ENCODE data around the gene BZW1.
A peak's percentile ranks its signal among the peaks of the same experiment; 100 is the strongest.
"Not testable (repeated sequence)": the region's sequence is repeated elsewhere in the genome, so short reads cannot be mapped to it uniquely, and the experiment has no call there.

The BZW1 gene

DNA sequence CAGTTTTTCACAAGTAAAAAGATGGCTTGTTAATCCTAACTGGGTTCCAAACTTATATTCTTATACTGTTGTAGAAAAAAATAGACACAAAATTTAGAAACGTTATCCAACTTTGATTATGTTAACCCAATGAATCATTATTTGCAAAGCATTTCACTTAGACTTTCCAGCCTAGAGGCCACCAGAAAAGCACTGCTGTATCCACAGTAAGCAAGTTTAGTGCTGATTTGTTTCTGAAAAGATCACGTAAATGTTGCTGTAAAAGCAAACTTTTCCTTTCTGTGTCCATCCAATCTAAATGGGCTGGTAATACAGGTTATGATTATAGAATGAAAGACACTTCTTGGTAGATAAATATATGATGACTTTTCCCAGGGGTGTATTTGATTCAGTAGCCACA, 17.6 kb upstream of the BZW1 start:
- no peak for DNase-seq

DNA sequence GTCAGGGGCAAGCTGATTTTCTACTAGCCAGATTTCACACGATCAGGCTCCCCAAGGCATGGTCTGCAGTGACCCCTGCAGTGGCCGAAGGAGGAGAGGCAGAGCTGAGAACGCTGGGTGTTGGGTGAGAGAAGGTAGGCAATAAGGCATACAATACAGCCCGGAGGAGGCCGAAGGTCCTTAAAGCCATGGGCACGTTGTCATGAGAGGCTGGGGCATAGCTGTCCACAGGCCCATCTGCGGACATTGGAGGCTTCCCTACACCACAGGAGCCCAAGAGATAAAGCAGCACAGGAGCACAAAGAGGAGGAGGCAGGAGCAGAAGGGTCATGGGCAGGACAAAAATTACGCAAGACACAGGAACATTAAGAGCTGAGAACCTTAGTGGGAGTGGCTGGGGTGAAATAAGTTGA, 16.7 kb upstream of the BZW1 start:
- DNase-seq, result no peak

GRCh38 chr2:200796561-200796960, 15.1 kb upstream of the BZW1 start:
- no peak for DNase-seq

DNA sequence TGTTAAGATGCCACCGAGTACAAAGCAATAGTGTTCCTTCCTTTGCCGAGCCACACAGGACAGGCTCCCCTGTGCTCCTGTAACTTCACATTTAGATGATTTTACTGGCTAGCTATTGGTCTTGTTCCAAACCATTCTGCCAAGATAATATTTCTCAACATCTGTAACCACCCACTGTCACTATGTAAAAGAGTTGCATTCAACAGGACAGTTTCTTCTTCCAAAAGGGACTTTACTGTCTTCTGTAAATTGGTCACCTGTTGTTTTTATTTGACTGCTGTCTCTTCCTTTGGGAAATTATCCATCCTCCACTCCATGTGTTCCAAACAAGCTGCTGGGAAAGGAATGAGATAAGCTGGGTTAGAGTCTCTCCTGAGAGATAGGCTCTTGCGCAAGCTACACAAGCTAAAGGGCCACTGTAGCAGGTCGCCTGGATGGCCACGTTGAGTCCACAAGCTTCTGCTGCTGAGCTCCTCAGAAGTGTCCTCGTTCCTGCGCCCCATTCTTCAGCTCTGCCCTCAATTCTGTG, 14.4 kb upstream of the BZW1 start:
- DNase-seq, result no peak

GRCh38 chr2:200798514-200798913, 13.2 kb upstream of the BZW1 start:
- DNase-seq, result no peak

DNA sequence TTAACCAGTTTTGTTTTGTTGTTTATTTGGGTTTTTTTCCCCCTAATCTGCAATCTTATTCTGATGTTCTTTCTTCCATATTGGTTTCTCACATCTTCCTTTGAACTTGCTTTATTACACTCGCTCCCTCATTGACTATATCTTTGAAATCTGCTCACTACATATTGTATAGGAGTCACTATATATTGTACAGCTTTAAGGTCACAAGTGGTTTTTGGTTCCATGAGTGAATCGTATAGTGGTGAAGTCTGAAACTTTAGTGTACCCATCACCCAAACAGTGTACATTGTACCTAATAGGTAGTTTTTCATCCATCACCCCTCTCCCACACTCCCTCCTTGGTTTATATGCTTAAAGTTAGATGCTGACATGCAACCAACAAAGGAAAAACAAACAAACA, 11.3 kb upstream of the BZW1 start:
- no peak for DNase-seq

DNA sequence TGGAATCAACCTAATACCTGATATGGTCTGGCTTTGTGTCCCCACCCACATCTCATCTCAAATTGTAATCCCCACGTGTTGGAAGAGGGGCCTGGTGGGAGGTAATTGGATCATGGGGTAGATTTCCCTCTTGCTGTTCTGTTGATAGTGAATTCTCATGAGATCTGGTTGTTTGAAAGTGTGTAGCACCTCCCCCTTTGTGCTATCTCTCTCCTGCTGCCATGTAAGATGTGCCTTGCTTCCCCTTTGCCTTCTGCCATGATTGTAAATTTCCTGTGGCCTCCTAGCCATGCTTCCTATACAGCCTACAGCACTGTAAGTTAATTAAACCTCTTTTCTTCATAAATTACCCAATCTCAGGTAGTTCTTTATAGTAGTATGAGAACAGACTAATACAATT, 10.3 kb upstream of the BZW1 start:
- DNase-seq, result not testable (repeated sequence)

- DNase-seq, result no peak
Observed at GRCh38 chr2:200809506-200810251, 2.0 kb upstream of the BZW1 start.

DNA sequence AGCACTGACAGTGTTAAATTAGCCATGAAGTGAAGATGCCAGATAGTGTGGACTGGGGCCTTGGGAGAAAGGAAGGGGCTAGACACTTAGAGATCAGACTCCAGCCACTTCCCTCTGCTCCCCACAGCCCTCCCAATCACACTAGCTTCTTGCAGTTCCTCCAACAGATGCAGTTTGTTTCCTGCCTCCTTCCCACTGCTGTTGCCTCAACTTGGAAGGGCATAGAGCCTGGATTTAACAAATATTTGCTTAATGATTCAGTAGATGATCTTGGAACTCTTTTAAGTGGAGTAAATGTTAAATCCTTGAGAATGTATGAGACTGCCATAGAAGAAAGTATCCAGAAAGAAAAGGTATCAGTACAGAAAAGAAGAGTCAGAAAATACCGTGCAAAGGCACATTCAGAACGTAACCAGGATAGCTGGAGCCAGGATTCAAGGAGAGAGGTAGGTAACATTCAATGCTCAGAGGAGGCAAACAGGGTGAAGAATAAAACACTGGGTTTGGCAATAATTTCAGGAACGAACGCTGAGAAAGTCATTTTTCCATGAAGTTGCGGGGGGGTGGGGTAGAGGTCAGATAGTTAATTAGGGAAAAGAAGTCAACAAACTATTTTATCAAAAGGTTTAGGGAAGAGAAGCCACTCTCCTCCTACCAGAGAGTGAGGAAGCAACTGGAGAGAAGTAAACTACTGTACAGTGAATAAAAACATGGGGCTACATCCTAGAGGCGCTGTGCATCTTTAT, 1.3 kb upstream of the BZW1 start:
- DNase-seq, result no peak

GRCh38 chr2:200810998-200811332, 745 bp upstream of the BZW1 start:
- DNase-seq, result no peak

GRCh38 chr2:200812122-200813022, 662 bp downstream of the BZW1 start:
- DNase-seq, result peak; percentile 65

DNA sequence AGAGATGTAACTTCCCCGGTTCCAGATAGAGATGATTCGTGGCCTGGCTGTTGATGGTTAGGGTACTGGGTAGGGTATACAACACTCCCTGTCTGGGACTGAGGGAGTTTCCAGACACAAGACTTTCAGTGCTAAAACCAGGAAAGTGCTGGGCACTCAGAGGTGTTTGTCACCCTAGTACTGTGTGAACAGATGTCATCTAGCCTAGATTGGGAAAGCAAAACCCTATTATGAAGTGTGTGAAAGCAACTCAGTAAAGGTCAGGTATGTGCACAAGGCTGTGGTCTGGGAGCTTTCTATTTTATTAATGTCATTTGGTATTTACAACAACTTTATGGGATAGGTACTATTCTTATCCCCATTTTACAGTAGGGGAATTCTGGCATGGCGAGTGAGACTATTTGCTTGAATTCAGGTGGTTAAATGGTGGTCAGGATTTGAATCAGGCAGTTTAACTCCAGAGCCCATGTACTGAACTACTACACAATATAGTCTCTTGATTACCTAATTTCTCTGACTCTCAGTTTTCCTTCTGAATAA, 2.6 kb downstream of the BZW1 start:
- no peak for DNase-seq

GRCh38 chr2:200814917-200815316, 3.2 kb downstream of the BZW1 start:
- no peak for DNase-seq

DNA sequence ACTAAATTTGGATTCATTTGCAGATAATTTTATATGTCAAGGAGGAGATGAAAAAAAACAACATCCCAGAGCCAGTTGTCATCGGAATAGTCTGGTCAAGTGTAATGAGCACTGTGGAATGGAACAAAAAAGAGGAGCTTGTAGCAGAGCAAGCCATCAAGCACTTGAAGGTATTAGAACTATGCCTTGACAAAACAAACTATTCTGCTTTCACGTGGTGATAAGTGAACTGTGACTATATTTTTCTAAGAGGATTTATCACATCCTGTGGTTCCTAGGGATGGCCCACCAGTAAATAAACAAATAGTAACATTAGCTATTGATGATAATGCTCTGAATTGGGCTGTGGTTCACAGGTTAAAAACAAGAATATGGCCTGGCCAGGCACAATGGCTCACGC, 7.0 kb downstream of the BZW1 start:
- not testable (repeated sequence) for DNase-seq

DNA sequence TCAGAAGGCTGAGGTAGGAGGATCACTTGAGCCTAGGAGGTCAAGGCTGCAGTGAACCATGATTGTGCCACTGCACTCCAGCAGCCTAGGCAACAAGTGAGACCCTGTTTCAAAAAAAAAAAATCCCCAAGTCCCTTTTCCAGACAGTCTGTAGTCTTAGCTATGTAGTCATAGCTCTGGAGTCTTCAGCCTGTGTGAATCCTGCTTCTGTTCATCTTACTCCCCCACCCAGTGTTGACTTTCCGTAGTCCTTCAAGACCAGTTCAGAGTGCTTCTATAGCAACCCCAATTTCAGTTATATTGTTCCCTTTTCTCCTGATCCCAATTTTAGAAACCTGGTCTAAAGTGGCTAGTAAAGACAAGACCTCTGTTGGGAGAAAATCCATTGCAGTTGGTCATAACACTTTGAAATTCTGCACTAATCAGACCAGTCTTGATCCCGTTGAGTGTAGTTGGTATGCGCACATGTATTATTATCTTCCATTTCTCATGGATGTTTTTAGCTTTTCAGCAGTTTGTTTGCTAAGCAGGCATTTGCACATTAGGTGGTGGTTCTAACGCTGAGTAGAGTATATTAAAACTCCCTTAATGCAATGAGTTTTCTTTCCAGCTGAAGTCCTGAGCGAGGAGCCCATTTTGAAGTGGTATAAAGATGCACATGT, 9.0 kb downstream of the BZW1 start:
- DNase-seq, result no peak

GRCh38 chr2:200821686-200822245, 10.1 kb downstream of the BZW1 start:
- DNase-seq, result no peak

GRCh38 chr2:200828104-200828503, 16.4 kb downstream of the BZW1 start:
- no peak for DNase-seq

DNA sequence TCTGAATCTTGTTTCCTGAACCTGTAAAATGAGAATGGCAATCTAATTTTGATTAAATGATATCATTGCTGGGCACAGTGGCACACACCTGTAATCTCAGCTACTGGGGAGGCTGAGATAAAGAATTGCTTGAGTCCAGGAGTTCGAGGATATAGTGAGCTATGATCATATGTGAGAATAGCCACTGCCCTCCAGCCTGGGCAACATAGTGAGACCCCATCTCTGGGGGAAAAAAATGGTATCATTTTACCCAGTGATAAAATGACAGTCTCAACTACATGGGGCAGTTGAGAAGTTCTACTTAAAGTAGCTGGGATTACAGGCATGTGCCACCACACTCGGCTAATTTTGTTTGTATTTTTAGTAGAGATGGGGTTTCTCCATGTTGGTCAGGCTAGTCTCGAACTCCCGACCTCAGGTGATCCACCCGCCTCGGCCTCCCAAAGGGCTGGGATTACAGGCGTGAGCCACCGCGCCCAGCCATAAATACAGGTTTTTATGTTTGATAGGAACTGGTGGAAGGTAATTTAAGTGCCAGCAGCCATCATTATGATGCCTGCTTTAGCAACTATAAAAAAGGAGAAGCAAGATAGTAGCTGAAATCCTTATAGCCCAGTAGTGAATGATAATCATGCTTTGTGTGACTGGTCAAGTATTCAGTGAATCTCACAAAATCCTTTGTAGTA, 17.0 kb downstream of the BZW1 start:
- DNase-seq, result no peak

DNA sequence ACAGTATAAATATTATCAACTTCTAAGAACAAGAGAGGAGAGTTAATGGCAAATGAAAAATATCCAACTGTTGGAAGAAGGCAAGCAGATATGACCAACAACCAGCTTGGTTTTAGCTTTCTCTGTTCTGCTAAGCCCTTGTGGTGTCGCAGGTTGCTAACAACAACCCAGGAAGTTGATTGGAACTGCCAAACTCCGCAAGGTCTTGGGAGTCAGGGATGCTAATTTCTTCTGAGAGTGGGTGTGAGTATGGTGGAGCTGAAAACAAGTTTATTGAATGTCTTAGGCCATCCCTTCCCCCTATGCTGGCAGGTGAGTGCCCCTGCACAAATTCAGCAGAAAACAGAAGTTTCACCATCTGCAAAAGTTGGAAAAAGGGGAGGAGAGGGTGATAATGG, 17.5 kb downstream of the BZW1 start:
- DNase-seq, result no peak

GRCh38 chr2:200834701-200835100, 23.0 kb downstream of the BZW1 start:
- DNase-seq, result no peak

DNA sequence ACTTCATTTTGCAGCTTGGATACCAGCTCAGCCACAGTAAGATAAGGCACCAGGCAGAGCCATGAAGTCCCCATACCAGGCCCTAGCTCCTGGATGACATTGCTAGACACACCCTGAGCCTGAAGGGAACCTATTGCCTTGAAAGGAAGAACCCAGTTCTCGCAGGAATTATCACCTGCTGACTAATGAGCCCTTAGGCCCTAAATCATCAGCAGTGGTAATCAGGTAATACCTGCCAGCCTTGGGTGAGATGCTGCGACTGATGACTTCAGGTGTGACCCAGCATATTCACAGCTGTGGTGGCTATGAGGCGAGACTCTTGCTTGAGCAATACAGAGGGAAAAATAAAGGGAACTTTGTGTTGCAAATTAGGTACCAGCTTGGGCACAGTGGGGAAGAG, 27.8 kb downstream of the BZW1 start:
- no peak for DNase-seq
